Activated gamma-delta T cell (primary cell): ENCODE data around the gene RWDD2A.
A peak's percentile ranks its signal among the peaks of the same experiment; 100 is the strongest.

ENCODE experiments used
- DNase-seq: peaks from one replicate; lab custom pipeline; 2025; lab: John Stamatoyannopoulos, UW
- total RNA-seq, 2 donors: gene quantifications; one replicate each; lab custom pipeline; 2026; lab: John Stamatoyannopoulos, UW

The RWDD2A gene
- 13.6 to 14.8 reads per million in 2 donors for total RNA-seq

- DNase-seq: peak; percentile 83
Measured at GRCh38 chr6:83192871-83193746, at the start of gene RWDD2A, which contains the start of gene PGM3. RWDD2A (plus strand) TSS chr6:83193357; CDS start chr6:83194452, 1,095 bp downstream. PGM3 (minus strand) TSS chr6:83193265; CDS start chr6:83191012, 2,253 bp downstream.

GRCh38 chr6:83151114-83151513 lies 42.0 kb upstream of the RWDD2A start:
- no peak for DNase-seq

DNA sequence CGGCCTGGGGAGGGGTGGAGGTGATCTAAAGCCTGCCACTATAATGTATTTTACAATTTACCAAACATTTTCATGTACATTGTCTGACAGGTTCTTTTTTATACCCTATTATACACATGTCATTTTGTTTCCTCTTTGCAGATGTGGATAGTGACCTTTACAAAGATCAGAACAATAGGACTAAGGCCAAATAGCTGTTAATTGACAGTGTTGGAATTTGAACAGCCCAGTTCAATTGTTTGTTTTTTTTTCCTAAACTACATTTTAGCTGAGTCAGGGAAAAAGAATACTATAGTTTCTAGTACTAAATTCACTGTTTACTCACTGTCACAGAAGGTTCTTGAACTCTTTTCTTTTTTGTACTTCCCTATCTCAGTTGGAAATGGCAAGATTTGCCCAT lies 40.2 kb upstream of the RWDD2A start:
- no peak for DNase-seq

DNA sequence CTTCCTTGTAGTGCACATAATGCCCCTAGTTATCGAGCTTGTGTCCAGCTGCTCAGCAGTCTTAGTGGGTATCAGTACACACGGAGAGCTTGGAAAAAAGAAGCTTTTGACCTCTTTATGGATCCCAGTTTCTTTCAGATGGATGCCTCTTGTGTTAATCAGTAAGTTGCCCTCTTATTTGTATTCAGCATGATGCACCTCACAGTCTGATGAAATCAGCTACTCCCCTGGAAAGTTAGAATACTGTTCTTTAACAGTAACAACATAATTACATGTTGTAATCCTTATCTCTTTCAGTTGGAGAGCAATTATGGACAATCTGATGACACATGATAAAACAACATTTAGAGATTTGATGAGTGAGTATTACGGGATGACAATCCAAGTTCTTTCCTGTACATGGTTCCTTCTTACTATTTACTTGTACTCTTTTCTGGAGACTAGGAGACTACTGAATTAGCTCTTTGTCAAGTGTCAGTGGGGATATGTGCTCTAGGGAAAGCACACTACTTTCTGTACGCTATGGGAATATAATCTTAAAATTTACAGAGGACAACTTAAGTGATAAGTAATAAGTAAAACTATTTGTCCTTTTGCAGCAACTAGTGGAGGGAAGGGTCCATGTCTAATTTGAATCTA lies 39.2 kb upstream of the RWDD2A start:
- no peak for DNase-seq

DNA sequence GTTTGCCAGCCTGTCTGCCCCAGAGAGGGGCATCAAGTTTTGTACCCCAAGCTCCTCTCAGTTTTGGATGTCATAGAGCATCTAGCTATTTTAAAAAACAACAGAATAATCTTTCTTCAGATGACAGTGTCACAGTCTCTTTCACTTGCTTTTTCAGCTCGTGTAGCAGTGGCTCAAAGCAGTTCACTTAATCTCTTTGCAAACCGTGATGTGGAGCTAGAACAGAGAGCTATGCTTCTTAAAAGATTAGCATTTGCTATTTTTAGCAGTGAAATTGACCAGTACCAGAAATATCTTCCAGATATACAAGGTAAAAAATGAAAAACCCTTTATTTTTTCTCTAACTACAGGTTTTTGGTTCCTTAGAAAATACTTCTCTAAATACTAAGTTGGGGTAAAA lies 37.4 kb upstream of the RWDD2A start:
- no peak for DNase-seq

DNA sequence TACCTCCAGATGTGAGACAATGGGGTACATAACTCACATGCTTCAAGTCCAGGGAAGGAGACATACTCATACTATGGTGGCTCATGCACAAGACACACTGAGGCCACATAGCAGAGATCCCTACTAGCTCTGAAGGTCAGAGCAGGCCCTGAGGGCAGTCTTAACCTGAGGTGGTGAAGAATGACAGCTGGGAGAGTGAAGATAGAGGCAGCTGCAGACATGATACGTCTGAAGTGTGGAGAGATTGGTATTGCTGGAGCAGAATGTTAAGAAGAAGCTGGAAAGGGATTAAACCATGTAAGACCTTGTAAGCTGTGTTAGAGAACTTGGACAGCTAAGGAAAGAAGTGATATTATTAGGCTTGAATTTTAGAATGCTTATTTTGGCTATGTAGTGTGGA lies 33.0 kb upstream of the RWDD2A start:
- no peak for DNase-seq

DNA sequence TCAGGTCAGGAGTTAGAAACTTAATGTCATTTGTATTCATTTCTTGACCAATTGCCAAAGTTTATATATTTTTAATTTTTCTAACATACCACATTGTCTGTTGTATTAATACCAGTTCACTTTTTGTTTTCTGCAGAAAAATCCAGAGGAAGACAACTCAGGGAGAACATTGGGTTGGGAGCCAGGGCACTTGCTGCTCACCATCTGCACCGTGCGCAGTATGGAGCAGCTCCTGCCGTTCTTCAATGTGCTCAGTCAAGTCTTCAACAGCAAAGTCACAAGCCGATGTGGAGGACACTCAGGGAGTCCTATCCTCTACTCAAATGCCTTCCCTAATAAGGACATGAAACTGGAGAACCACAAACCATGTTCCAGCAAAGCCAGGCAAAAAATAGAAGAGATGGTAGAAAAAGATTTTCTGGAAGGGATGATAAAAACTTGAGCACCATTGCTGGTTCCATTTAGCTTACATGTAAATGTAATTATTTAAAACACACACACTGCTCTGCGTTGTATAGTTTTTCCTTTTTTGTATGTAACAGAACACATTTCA lies 25.4 kb upstream of the RWDD2A start:
- no peak for DNase-seq

DNA sequence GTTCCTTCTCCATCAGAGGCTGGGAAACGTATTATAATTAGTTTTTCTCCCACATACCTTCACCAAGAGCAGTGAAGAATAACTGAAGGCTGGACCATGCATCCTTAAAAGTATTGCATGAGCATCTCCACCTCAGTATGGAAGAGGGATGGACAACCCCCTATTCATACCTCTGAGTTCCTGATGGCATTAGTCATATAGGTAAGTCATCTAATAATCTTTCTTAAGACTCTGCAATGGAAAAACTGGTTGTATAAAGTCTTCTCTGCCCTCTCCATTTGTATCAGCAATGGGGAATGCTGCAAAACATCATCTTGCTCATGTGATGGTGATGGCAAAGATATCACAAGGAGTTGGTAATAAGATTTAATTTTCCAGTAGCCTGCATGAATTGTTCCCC lies 24.6 kb upstream of the RWDD2A start:
- no peak for DNase-seq

DNA sequence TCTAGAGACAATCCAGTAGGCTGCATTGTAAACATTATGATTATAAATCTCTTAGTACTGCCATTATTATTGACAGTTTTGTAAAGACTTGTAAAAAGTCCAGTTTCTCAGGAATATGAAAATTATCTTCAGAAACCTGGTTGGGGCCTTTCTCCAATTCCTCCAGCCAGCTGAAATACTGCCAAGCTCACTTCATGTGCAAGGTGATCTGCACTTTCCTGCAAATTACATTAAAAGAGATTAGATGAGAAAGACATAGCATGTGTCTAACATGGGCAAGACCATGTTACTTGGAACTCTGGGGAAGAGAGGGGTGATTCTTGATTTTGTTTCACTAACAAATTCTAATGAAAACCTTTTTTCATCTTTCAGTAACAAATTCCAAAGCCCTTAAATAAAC lies 24.1 kb upstream of the RWDD2A start:
- DNase-seq: no peak

DNA sequence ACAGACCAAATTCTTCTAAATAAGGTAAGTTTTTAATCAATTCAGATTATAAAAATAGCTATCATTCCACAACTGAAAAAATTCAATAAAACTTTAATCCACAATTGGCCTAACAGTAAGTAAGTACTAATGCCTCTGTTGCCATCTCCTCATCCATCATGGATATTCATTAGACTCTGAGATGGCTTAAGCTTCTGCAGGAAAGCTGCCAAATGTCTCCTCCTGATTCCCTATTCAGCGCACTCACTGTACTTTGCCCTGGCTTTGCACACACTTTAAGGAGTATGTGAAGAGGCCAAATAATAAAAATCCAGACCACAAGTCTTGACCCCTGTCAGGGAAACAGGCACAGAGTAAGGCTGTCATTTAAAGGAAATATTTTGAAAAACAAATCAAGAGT lies 23.6 kb upstream of the RWDD2A start:
- no peak for DNase-seq

DNA sequence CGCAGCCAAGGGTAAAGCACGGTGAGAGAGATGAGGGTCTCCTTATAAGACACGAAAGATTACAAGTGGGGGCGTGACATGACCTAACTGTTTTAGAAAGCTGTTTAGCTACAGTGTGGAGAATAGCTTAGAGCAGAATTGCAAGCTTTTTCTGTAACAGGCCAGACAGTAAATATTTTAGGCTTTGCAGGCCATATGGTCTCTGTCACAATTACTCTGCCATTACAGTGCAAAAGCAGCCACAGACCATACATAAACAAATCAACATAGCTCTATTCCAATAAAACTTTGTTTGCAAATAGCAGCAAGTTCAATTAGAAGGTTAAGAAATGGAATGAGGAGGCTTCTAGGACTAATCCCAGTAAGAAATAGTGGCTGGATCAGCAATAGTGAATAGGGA lies 16.9 kb upstream of the RWDD2A start:
- no peak for DNase-seq

DNA sequence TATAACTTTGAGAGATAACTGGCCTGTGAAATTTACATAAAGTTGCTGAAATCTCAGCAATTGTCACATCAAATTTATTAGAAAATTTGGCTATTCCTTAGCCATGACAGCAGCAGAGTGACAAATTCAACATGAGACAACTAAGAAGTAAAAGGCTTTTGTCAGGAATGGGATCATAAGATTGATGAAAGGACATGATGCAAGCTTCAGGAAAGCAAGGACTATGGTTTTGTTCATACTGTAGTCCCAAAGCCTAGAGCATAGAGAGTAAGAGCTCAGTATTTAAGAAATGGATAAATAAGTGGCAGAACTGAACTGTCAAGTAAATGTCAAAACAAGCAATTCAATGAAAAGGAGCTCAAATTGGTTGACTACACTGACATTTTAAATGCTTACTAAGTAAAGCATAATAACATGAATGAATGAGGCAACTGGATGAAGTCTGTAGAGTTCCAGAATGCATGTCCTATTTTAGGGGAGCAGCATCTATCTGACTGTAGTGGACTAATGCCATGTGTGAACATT lies 12.7 kb upstream of the RWDD2A start:
- no peak for DNase-seq

- DNase-seq: no peak
Measured at GRCh38 chr6:83182114-83182513, 11.0 kb upstream of the RWDD2A start.

DNA sequence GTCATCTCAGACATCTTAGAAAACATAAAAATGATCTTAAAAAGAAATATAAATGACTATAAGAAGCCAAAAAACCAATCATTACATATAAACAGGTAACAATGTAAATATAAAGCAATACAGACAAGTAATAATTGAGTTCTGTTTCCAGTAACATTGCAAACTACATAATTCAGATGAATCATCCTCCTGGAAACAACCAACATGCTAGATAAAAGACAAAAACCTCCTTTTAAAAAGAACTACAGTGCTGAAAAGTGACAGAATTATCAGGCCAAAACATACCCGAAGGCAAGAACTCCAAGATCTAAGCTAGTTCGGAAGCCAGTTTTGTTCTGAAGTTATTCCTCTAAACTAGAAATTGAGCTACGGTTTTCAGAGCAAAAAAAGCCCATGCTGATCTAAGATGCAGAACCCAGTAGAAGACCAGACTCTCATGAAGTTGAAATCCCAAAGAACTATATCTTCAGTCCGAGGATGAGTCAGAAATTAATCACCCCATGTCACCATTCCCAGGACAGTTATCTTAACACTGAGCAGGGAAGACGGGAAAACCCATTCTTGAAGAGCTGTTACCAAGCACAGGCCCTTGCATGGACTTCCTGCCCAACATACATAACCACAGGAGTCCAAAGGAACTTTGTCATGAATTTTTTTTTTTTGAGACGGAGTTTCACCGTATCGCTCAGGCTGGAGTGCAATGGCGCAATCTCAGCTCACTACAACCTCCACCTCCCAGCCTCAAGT lies 9.9 kb upstream of the RWDD2A start:
- no peak for DNase-seq

DNA sequence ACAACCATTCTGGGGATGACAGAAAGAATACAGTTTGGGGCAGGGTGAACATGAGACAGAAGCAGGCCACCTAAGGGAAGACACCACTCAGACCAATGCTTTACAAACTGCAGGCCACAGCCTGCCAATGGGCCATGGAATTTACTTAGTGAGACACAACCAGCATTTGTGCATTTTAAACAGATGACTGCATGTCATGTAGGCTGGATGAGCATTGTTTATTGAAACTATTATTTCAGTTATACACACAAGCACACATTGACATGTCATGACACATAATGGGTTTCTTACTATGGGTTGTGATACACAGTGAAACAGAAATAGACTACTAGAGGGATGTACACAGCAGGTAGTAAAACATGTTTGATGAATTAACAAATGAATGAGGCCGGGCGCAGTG lies 8.1 kb upstream of the RWDD2A start:
- DNase-seq: no peak

- DNase-seq: no peak
Measured at GRCh38 chr6:83188501-83188900, 4.7 kb upstream of the RWDD2A start.

DNA sequence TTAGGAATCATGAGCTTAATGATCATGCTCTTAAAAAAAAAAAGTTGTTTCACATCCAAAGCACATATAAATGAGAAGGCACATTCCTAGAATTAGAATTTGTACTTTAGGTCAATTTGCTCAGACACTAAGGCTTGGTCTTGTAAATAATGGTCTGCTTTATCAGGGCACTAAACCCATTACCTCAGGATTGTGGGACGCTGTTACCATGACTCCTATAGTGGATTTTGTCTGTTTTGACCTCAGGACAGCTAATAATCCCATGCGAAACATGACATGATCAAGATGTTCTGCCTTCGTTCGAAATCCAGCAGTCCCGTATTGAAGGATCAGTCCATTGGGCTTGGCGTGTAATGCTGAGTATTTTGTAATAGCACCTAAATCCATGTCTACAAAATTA lies 2.5 kb upstream of the RWDD2A start:
- DNase-seq: no peak

GRCh38 chr6:83191974-83192373 lies 1.2 kb upstream of the RWDD2A start:
- DNase-seq: peak; percentile 4

GRCh38 chr6:83192456-83192855 lies 701 bp upstream of the RWDD2A start:
- no peak for DNase-seq

- peak; percentile 19 for DNase-seq
Measured at GRCh38 chr6:83193747-83194566, 800 bp downstream of the RWDD2A start.
